ENCODE measurements around the gene LRRD1.
"Not testable (repeated sequence)": the region's sequence is repeated elsewhere in the genome, so short reads cannot be mapped to it uniquely, and the experiment has no call there.

Gene LRRD1

GRCh38 chr7:92155108-92155739, 23.7 kb downstream of the LRRD1 start:
- no peaks in the 10 kb centered on the region for H3K36me3 ChIP-seq (ENCODE audit: low read depth)
- DNase-seq (ENCODE audit: low spot score), result no peak
- H3K4me3 ChIP-seq (ENCODE audit: severe bottlenecking), result no peak overlapping the region
- peaks cover 6% of the 10 kb centered on the region for H3K4me1 ChIP-seq (ENCODE audit: insufficient read depth, poor library complexity, severe bottlenecking)
- ATAC-seq (ENCODE audit: low read depth), result no peak
- TF ChIP-seq, protein P1, sequence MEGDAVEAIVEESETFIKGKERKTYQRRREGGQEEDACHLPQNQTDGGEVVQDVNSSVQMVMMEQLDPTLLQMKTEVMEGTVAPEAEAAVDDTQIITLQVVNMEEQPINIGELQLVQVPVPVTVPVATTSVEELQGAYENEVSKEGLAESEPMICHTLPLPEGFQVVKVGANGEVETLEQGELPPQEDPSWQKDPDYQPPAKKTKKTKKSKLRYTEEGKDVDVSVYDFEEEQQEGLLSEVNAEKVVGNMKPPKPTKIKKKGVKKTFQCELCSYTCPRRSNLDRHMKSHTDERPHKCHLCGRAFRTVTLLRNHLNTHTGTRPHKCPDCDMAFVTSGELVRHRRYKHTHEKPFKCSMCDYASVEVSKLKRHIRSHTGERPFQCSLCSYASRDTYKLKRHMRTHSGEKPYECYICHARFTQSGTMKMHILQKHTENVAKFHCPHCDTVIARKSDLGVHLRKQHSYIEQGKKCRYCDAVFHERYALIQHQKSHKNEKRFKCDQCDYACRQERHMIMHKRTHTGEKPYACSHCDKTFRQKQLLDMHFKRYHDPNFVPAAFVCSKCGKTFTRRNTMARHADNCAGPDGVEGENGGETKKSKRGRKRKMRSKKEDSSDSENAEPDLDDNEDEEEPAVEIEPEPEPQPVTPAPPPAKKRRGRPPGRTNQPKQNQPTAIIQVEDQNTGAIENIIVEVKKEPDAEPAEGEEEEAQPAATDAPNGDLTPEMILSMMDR (IDR thresholded peaks at IDR 0.05; ENCODE audit: poor library complexity, severe bottlenecking), result no peak
- H3K9me3 ChIP-seq (ENCODE audit: severe bottlenecking), result no peaks in the 10 kb centered on the region
- H3K27ac ChIP-seq (ENCODE audit: poor library complexity, severe bottlenecking), result no peak overlapping the region
- no peaks in the 10 kb centered on the region for H3K27me3 ChIP-seq (ENCODE audit: insufficient read depth, poor library complexity, severe bottlenecking)

DNA sequence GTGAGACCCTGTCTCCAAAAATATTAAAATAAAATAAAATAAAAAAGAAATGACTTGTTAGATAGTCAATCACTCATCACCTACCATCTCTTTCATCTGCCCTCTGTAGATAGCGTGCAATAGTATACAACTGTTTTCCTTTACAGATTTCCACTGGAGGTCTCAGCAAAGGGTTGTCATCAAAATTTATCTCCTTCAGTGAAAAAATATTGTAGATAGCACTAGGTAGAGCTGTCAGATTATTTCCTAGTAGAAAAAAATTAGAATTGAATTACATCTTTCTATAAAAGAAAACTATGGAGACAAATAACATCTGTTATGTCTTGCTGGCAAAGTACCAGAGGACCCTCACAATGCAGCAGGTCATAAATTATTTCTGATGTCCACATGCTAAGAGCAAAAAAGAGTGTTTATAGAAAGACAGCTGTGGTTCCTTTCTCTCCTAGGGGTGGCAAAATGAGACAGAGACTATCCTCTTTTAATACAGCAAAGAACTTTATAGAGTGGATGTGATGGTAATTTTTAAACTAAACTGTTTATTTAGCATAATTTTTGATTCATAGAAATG, 28.4 kb downstream of the LRRD1 start:
- Histone ChIP-seq H3K27ac (ENCODE audit: poor library complexity, severe bottlenecking) (no peak overlapping the region), H3K36me3 (ENCODE audit: low read depth) (no peaks in the 10 kb centered on the region), H3K4me1 (ENCODE audit: insufficient read depth, poor library complexity, severe bottlenecking) (no peaks in the 10 kb centered on the region), H3K9me3 (ENCODE audit: severe bottlenecking) (no peaks in the 10 kb centered on the region), H3K4me3 (ENCODE audit: severe bottlenecking) (no peak overlapping the region), H3K27me3 (ENCODE audit: insufficient read depth, poor library complexity, severe bottlenecking) (no peaks in the 10 kb centered on the region)
- ATAC-seq (ENCODE audit: low read depth) (no peak), DNase-seq (ENCODE audit: low spot score) (no peak)
- TF ChIP-seq, protein P1 (IDR thresholded peaks at IDR 0.05; ENCODE audit: poor library complexity, severe bottlenecking), result no peak

- ATAC-seq (ENCODE audit: low read depth), result no peak
- no peak for DNase-seq (ENCODE audit: low spot score)
- TF ChIP-seq, protein P1 (IDR thresholded peaks at IDR 0.05; ENCODE audit: poor library complexity, severe bottlenecking), result no peak
- Histone ChIP-seq H3K4me1 (ENCODE audit: insufficient read depth, poor library complexity, severe bottlenecking) (no peaks in the 10 kb centered on the region), H3K27ac (ENCODE audit: poor library complexity, severe bottlenecking) (no peak overlapping the region), H3K4me3 (ENCODE audit: severe bottlenecking) (no peak overlapping the region), H3K36me3 (ENCODE audit: low read depth) (no peaks in the 10 kb centered on the region), H3K9me3 (ENCODE audit: severe bottlenecking) (no peaks in the 10 kb centered on the region), H3K27me3 (ENCODE audit: insufficient read depth, poor library complexity, severe bottlenecking) (no peaks in the 10 kb centered on the region)
These were observed 29.2 kb downstream of the LRRD1 start for GRCh38 chr7:92149736-92150239.

DNA sequence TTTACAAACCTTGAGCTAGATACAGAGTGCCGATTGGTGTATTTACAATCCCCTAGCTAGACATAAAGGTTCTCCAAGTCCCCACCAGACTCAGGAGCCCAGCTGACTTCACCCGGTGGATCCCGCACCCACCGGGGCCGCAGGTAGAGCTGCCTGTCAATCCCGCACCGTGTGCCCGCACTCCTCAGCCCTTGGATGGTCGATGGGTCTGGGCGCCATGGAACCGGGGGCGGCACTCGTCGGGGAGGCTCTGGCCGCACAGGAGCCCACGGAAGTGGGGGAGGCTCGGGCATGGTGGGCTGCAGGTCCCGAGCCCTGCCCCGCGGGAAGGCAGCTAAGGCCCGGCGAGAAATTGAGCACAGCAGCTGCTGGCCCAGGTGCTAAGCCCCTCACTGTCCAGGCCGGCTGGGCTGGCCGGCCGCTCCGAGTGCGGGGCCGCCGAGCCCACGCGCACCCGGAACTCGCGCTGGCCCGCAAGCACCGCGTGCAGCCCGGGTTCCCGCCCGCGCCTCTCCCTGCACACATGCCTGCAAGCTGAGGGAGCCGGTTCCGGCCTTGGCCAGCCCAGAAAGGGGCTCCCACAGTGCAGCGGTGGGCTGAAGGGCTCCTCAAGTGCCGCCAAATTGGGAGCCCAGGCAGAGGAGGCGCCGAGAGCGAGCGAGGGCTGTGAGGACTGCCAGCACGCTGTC, 35.6 kb downstream of the LRRD1 start:
- ATAC-seq (ENCODE audit: low read depth); H3K4me1 ChIP-seq (ENCODE audit: insufficient read depth, poor library complexity, severe bottlenecking); H3K27ac ChIP-seq (ENCODE audit: poor library complexity, severe bottlenecking); H3K9me3 ChIP-seq (ENCODE audit: severe bottlenecking); H3K36me3 ChIP-seq (ENCODE audit: low read depth); H3K27me3 ChIP-seq (ENCODE audit: insufficient read depth, poor library complexity, severe bottlenecking); H3K4me3 ChIP-seq (ENCODE audit: severe bottlenecking); DNase-seq (ENCODE audit: low spot score): not testable (repeated sequence)

- ATAC-seq (ENCODE audit: low read depth); H3K9me3 ChIP-seq (ENCODE audit: severe bottlenecking); H3K36me3 ChIP-seq (ENCODE audit: low read depth); H3K27ac ChIP-seq (ENCODE audit: poor library complexity, severe bottlenecking); H3K27me3 ChIP-seq (ENCODE audit: insufficient read depth, poor library complexity, severe bottlenecking); DNase-seq (ENCODE audit: low spot score); H3K4me3 ChIP-seq (ENCODE audit: severe bottlenecking); H3K4me1 ChIP-seq (ENCODE audit: insufficient read depth, poor library complexity, severe bottlenecking): not testable (repeated sequence)
These were observed 36.2 kb downstream of the LRRD1 start for GRCh38 chr7:92142791-92143190.

All from RWPE2 (cell line).